Glutamatergic neuron (in vitro differentiated cells): ENCODE data around the gene DNAJC1. TPM values are rescaled to one million over a fixed set of nuclear protein-coding genes. Genes with fewer than 3 reads are reported as not detected.

ENCODE experiments used
- DNase-seq: peaks from one replicate; pipeline ENCODE4 v3.0.0; 2022
- H3K27ac Mint-ChIP-seq: one replicate; pipeline ENCODE4 v1.8.0; 2020; ENCODE audit warnings: mild to moderate bottlenecking, mixed read lengths, inconsistent platforms; ENCODE audit not compliant: unreplicated experiment
- H3K27me3 Mint-ChIP-seq: one replicate; pipeline ENCODE4 v1.8.0; 2020; ENCODE audit warnings: mild to moderate bottlenecking, moderate library complexity, mixed read lengths, inconsistent platforms; ENCODE audit not compliant: unreplicated experiment
- H3K36me3 Mint-ChIP-seq: one replicate; pipeline ENCODE4 v1.8.0; 2020; ENCODE audit warnings: mild to moderate bottlenecking, mixed read lengths, inconsistent platforms; ENCODE audit not compliant: unreplicated experiment
- H3K4me1 Mint-ChIP-seq: one replicate; pipeline ENCODE4 v1.8.0; 2020; ENCODE audit warnings: mild to moderate bottlenecking, low read depth, mixed read lengths, inconsistent platforms; ENCODE audit not compliant: unreplicated experiment
- H3K4me3 Mint-ChIP-seq: one replicate; pipeline ENCODE4 v1.8.0; 2020; ENCODE audit warnings: mild to moderate bottlenecking, mixed read lengths, inconsistent platforms; ENCODE audit not compliant: unreplicated experiment
- H3K9me3 Mint-ChIP-seq: one replicate; pipeline ENCODE4 v1.8.0; 2020; ENCODE audit warnings: mild to moderate bottlenecking, moderate library complexity, mixed read lengths, inconsistent platforms; ENCODE audit not compliant: unreplicated experiment
- total RNA-seq: library from RNA; stranded (reverse); fragmentation: NEBNext Ultra II Directional; extraction: Animal tissue kit (Norgen Biotek cat#: 25700); gene quantifications from one replicate; pipeline ENCODE4 v1.2.1, GENCODE V29; 2021; ENCODE audit not compliant: unreplicated experiment
- TF ChIP-seq, protein P1 (sequence below): fragments of 200-600 bp; sonication (generic); IDR thresholded peaks from one replicate; pipeline ENCODE4 v1.5.0; 2021; ENCODE audit not compliant: partially characterized antibody, unreplicated experiment

Gene DNAJC1
- total RNA-seq, 1 donor from 2014 or later = 4.3 TPM

DNA sequence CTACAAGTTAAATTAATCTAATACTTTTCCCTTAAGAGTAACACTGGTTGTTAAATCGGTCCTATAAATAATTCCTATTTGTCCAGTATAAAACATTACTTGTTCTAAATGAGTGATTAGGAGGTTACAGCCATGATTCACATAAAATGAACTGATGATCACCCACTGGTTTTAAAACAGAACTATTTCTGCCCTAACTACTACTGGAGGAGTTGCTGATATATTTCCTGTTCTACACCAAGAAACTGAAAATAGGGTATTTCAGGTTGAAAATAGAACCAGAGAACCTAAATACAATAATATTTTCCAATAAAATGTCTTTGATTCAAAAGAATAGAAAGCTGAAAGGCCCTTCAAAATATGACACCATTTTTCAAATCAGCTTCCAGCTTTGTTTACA, 30.9 kb downstream of the DNAJC1 start:
- Mint-ChIP-seq H3K4me1 (peaks cover 8% of the 10 kb centered on the region), H3K9me3 (no peaks in the 10 kb centered on the region), H3K4me3 (no peak overlapping the region), H3K27me3 (no peaks in the 10 kb centered on the region), H3K27ac (no peak overlapping the region), H3K36me3 (no peaks in the 10 kb centered on the region)
- TF ChIP-seq, protein P1, sequence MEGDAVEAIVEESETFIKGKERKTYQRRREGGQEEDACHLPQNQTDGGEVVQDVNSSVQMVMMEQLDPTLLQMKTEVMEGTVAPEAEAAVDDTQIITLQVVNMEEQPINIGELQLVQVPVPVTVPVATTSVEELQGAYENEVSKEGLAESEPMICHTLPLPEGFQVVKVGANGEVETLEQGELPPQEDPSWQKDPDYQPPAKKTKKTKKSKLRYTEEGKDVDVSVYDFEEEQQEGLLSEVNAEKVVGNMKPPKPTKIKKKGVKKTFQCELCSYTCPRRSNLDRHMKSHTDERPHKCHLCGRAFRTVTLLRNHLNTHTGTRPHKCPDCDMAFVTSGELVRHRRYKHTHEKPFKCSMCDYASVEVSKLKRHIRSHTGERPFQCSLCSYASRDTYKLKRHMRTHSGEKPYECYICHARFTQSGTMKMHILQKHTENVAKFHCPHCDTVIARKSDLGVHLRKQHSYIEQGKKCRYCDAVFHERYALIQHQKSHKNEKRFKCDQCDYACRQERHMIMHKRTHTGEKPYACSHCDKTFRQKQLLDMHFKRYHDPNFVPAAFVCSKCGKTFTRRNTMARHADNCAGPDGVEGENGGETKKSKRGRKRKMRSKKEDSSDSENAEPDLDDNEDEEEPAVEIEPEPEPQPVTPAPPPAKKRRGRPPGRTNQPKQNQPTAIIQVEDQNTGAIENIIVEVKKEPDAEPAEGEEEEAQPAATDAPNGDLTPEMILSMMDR = no peak
- no peak for DNase-seq

DNA sequence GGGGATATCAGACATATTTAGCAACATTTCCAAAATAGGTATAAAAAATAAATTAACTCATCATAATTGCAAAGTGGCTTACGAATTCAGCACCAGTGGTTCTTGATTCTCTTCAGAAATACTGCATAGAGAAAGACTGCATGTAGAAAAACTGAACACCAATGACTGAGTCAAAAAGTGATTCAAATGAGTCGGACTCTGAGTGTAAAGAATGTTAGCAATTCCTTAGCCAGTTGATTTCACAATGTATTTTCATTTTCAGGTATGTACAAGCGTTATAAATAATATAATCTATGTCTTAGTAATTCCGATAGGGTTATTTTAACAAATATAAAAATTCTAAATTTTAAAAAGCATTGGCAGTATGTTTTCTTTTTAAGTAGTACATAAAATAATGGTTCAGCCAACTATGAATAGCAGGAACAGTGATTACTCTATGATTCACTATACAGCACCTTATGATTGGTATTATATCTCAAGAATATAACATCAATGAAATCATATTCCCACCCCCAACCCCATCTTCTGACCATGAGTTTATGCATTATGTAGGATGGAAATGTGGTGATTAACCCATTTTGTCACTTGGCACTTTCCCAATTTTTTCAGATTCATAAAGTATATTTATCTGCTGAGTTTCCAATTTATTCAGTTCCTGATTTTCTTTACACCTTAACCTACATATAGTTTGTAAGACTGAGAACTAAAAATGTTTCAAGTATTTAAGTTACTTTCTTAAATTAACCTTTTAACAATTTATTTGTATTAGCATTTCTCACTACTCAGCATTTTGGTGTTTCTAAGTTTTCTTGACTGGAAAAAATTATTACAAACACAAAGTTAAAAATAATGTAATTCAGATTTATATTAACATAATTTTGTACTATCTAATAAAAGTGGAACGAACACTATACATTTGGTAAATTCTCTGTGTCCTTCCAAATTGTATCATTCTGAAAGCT, 33.9 kb downstream of the DNAJC1 start:
- TF ChIP-seq, protein P1 = no peak
- Mint-ChIP-seq H3K36me3 (no peaks in the 10 kb centered on the region), H3K27me3 (no peaks in the 10 kb centered on the region), H3K27ac (no peak overlapping the region), H3K4me3 (no peak overlapping the region), H3K9me3 (no peaks in the 10 kb centered on the region), H3K4me1 (no peaks in the 10 kb centered on the region)
- no peak for DNase-seq

DNA sequence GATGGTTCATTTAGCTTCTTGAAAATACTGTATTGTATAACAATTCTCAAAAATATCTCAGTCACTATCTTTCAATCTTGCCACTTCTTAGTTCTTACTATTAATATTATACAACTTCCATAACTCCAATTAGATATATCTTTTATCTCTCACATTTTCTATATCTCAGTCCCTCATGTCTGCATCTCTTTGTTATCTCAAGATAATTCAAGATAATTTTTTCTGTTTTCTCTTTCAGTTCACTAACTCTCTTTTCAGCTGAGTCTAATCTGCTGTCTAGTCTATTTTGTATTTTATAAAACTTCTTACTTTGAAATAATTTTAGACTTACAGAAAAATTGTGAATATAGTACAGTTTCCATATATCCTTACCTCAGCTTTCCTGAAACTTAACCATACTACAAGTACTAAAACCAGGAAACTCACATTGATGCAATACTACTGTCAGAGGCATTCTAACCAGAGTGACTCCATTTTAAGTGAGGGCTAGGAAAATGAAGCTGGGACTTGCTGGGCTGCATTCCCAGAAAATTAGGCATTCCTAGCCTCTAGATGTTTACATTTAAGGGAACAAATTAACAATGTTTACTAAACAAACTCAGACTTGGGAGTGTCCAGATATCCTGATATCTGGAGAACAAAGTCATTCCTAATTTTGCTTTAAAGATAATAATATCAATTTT, 38.4 kb downstream of the DNAJC1 start:
- no peak for DNase-seq
- TF ChIP-seq, protein P1 = no peak
- H3K4me3 Mint-ChIP-seq = no peak overlapping the region
- H3K36me3 Mint-ChIP-seq = no peaks in the 10 kb centered on the region
- H3K27ac Mint-ChIP-seq = no peak overlapping the region
- H3K9me3 Mint-ChIP-seq = no peaks in the 10 kb centered on the region
- H3K27me3 Mint-ChIP-seq = no peaks in the 10 kb centered on the region
- H3K4me1 Mint-ChIP-seq = no peaks in the 10 kb centered on the region

DNA sequence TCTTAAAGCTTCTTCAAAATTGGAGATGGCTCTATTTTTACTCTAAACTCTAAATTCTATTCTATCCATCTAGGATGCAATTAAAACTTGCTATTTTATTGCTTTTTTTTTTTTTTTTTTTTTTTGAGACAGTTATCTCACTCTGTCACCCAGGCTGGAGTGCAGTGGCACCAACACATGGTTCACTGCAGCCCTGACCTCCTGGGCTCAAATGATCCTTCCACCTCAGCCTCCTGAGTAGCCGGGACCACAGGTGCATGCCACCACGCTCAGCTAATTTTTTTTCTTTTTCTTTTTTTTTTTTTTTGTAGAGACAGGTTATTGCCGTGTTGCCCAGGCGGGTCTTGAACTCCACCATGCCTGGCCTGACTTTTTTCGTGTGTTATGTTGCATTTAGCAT, 41.2 kb downstream of the DNAJC1 start:
- no peak for DNase-seq
- no peaks in the 10 kb centered on the region for H3K36me3 Mint-ChIP-seq
- TF ChIP-seq, protein P1 = no peak
- H3K27me3 Mint-ChIP-seq = peaks cover 2% of the 10 kb centered on the region
- no peak overlapping the region for H3K4me3 Mint-ChIP-seq
- H3K9me3 Mint-ChIP-seq = no peaks in the 10 kb centered on the region
- H3K27ac Mint-ChIP-seq = no peak overlapping the region
- no peaks in the 10 kb centered on the region for H3K4me1 Mint-ChIP-seq

DNA sequence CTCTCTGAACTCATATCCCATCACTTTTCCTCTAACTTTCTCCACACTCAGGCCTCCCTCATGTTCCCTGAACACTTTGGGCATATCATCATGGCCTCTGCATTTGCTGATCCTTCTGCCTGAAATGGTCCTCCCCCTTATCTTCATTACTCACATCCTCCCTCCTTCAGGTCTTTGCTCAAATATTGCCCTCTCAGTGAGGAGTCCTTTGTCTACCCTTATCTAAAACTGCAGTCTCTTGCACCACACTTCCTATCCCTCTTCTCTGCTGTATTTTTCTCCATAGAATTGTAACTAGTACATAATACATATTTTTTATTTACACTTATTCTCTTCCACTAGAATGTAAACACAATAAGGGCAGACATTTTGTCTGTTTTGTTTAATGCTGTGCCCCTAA, 41.7 kb downstream of the DNAJC1 start:
- no peaks in the 10 kb centered on the region for H3K9me3 Mint-ChIP-seq

More for the DNA sequence above, 41.7 kb downstream of the DNAJC1 start:
- no peak for DNase-seq
- TF ChIP-seq, protein P1 = no peak
- H3K4me1 Mint-ChIP-seq = no peaks in the 10 kb centered on the region
- peaks cover 2% of the 10 kb centered on the region for H3K27me3 Mint-ChIP-seq
- H3K4me3 Mint-ChIP-seq = no peak overlapping the region
- H3K27ac Mint-ChIP-seq = no peak overlapping the region
- H3K36me3 Mint-ChIP-seq = no peaks in the 10 kb centered on the region
